Skeletal muscle satellite cell (primary cell): ENCODE results near the gene NSRP1.
"Not testable (repeated sequence)": the region's sequence is repeated elsewhere in the genome, so short reads cannot be mapped to it uniquely, and the experiment has no call there.

Experiments
- H3K27me3 ChIP-seq: 2 replicates; pipeline ENCODE4 v1.7.0; 2013; ENCODE audit warnings: low read length; ENCODE audit not compliant: control insufficient read depth, insufficient read depth
- H3K36me3 ChIP-seq: 2 replicates; pipeline ENCODE4 v1.7.0; 2013; ENCODE audit warnings: mild to moderate bottlenecking, control low read depth, low read length; ENCODE audit not compliant: insufficient read depth
- H3K4me1 ChIP-seq: 2 replicates; pipeline ENCODE4 v1.7.0; 2013; ENCODE audit warnings: low read length; ENCODE audit not compliant: control insufficient read depth, insufficient read depth
- H3K4me2 ChIP-seq: 2 replicates; pipeline ENCODE4 v1.7.0; 2013; ENCODE audit warnings: mild to moderate bottlenecking, low read length
- H3K4me3 ChIP-seq: 2 replicates; pipeline ENCODE4 v1.7.0; 2013; ENCODE audit warnings: low read length
- H3K9ac ChIP-seq: 2 replicates; pipeline ENCODE4 v1.7.0; 2013; ENCODE audit warnings: mild to moderate bottlenecking, low read depth, low read length, moderate library complexity
- H3K9me3 ChIP-seq: replicated peaks from 2 replicates; pipeline ENCODE4 v1.7.0; 2013; ENCODE audit warnings: mild to moderate bottlenecking, control low read depth, low read length

NSRP1 gene

DNA sequence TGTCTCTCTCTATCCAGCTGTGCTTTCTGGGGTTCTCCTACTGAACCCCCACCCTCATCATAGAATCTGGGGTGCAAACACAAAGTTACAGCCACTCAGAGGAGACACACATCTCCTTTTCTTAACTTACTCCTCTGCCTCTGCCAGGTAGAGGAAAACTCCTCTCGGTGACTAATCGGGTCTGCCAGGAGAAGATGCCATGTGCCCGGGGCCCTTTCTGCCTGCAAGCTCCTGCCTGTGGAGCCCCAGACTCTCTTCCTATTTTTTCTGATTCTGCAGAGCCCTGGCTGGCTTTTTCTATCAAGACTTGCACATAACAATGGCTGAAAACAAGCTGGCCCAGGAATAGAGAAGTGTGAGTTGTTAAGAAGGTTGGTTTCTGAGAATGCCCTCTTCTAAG is 108.5 kb downstream of the NSRP1 start:
- Histone ChIP-seq H3K4me3 (no peak overlapping the region), H3K36me3 (no peaks in the 10 kb centered on the region), H3K9ac (no peak overlapping the region), H3K9me3 (no peaks in the 10 kb centered on the region), H3K27me3 (peaks cover 65% of the 10 kb centered on the region), H3K4me2 (no peak overlapping the region), H3K4me1 (no peaks in the 10 kb centered on the region)

DNA sequence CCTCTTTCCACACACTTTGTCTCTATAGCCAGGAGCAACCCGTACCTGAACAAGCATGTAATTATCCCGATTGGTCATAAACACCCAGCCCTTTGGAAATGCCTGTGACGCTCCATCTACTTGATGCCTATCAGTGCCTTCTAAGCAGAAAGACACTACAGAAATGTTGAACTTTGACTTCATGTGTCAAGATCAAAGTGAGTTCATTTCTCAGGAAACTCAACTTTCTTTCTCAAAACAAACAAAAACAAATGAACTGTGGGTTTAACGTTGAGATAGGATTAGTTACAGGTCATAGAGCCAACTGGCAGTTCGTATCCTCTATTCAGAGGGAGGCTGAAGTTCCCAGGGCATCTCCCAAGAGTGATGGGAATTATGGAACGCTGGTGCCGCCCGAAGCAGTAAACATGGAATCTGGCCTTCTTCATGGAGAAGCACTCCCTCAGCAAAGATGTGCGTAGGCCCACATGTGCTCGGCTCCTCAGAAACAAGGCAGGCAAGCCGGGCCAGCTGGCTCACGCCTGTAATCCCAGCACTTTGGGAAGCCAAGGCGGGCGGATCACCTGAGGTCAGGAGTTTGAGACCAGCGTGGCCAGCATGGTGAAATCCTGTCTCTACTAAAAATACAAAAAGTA is 109.4 kb downstream of the NSRP1 start:
- Histone ChIP-seq H3K36me3 (no peaks in the 10 kb centered on the region), H3K4me2 (no peak overlapping the region), H3K4me1 (no peaks in the 10 kb centered on the region), H3K9me3 (no peaks in the 10 kb centered on the region), H3K4me3 (no peak overlapping the region), H3K9ac (no peak overlapping the region), H3K27me3 (peaks cover 68% of the 10 kb centered on the region)

DNA sequence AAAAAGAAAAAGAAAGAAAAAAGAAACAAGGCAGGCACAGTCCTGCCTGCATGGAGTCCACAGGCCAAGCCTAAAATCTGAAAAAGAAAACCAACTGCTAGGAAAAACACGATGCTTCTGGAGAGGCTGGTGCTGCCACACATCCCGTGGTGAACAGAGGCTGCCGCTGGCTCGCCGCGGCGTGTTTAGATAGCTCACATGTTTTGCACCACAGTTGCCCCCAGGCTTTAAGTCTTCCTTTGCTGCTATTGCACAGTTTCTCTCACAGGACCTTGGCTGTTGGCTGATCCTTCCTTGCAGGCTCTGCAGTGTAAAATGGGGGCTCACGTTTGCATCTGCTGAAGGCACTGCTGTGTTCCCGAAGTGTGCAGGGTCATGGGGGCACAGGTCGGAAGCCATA is 110.3 kb downstream of the NSRP1 start:
- Histone ChIP-seq H3K9ac (no peak overlapping the region), H3K36me3 (no peaks in the 10 kb centered on the region), H3K9me3 (no peaks in the 10 kb centered on the region), H3K4me3 (no peak overlapping the region), H3K4me1 (no peaks in the 10 kb centered on the region), H3K27me3 (peaks cover 69% of the 10 kb centered on the region), H3K4me2 (no peak overlapping the region)

DNA sequence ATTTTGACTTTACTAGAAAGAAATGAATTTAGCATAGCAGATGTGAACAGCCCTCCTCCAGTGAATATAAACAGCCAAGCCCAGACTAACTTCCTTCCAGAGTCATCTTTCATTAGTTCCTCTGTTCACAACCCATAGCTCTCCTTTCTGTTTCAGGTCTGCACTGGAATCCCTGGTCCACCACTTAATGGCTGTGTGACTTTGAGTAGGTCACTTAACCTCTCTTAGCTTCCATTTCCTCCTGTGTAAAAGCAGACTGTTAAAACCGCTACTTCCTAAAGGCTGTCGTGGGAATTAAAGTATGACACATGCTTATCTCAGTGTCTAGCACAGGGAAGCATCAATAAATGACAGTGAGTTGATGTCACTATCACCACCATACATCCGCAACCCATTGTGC is 111.4 kb downstream of the NSRP1 start:
- no peak overlapping the region for H3K4me3 ChIP-seq
- H3K9me3 ChIP-seq = no peaks in the 10 kb centered on the region
- no peak overlapping the region for H3K4me2 ChIP-seq
- H3K36me3 ChIP-seq = no peaks in the 10 kb centered on the region
- H3K4me1 ChIP-seq = no peaks in the 10 kb centered on the region
- H3K9ac ChIP-seq = no peak overlapping the region
- H3K27me3 ChIP-seq = peaks cover 70% of the 10 kb centered on the region

DNA sequence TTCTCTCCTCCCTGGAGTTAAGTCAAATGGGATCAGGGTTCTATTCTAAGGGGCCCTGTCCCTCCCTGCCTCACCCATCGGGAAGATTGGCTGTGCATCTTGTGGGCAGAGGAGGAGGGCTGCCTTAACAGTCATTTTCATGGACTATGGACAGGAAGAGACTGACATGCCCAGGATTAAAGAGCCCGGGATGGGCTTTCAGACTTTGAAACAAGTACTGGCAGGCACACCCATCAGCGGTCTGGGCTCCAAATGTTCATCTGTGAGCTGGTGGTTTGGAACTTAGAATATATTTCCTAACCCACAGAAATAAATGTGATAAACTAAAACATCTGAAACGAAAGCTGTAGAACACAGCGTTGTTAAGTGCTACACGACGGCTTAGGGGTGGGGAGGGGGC is 112.4 kb downstream of the NSRP1 start:
- H3K4me3 ChIP-seq = no peak overlapping the region
- no peaks in the 10 kb centered on the region for H3K9me3 ChIP-seq
- H3K4me2 ChIP-seq = no peak overlapping the region
- H3K9ac ChIP-seq = no peak overlapping the region
- H3K27me3 ChIP-seq = peaks cover 80% of the 10 kb centered on the region
- H3K4me1 ChIP-seq = no peaks in the 10 kb centered on the region
- H3K36me3 ChIP-seq = no peaks in the 10 kb centered on the region

DNA sequence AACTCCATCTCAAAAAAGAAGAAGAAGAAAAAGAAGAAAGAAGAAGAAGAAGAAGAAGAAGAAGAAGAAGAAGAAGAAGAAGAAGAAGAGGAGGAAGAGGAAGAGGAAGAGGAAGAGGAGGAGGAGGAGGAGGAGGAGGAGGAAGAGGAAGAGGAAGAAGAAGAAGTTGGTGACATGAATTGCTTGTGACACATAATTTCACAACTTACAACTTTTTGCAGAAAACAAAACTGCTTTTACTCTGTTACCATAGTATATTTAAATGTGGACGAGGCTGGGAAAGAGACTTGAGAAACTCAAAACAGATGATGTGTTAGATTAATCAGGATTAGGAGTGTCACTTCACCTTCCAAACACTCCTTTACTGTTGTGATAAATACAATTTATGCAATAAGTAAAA is 113.4 kb downstream of the NSRP1 start:
- H3K9me3 ChIP-seq, H3K9ac ChIP-seq, H3K4me2 ChIP-seq, H3K4me3 ChIP-seq, H3K36me3 ChIP-seq, H3K4me1 ChIP-seq: not testable (repeated sequence)
- peaks cover 84% of the 10 kb centered on the region for H3K27me3 ChIP-seq

DNA sequence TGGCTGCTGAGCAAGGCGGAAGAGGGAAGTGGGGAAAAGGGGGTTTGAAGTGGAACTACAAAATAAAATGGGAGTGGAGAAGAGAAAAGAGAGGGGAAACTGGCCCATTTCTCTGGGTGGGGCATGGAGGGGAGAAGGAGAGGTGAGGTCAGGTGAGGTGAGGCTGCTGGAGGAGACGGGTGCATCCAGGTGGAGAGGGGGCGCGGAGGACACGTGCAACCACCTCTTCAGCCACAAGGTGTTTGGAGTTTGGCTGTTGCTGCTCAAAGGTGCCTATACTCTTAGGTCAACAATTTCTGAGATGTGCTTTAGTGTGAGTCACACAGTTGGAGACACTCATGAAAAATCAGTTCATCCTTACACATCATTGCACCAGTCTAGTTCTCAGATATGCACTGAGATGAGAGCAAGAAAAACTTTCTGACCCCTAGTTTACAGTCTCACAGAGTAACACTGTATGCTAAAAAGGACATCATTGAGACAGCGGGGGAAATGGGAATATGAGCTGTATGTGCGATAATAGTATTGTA is 114.0 kb downstream of the NSRP1 start:
- H3K36me3 ChIP-seq = no peaks in the 10 kb centered on the region
- H3K9me3 ChIP-seq = no peaks in the 10 kb centered on the region
- peaks cover 84% of the 10 kb centered on the region for H3K27me3 ChIP-seq
- peaks cover 6% of the 10 kb centered on the region for H3K4me1 ChIP-seq
- H3K4me2 ChIP-seq = no peak overlapping the region
- H3K9ac ChIP-seq = no peak overlapping the region
- no peak overlapping the region for H3K4me3 ChIP-seq

- H3K4me3 ChIP-seq = no peak overlapping the region
- peaks cover 14% of the 10 kb centered on the region for H3K4me1 ChIP-seq
- H3K27me3 ChIP-seq = peaks cover 86% of the 10 kb centered on the region
- H3K9me3 ChIP-seq = no peaks in the 10 kb centered on the region
- no peak overlapping the region for H3K4me2 ChIP-seq
- H3K36me3 ChIP-seq = no peaks in the 10 kb centered on the region
- H3K9ac ChIP-seq = no peak overlapping the region
Measured at GRCh38 chr17:30232015-30232823, 115.6 kb downstream of the NSRP1 start.

DNA sequence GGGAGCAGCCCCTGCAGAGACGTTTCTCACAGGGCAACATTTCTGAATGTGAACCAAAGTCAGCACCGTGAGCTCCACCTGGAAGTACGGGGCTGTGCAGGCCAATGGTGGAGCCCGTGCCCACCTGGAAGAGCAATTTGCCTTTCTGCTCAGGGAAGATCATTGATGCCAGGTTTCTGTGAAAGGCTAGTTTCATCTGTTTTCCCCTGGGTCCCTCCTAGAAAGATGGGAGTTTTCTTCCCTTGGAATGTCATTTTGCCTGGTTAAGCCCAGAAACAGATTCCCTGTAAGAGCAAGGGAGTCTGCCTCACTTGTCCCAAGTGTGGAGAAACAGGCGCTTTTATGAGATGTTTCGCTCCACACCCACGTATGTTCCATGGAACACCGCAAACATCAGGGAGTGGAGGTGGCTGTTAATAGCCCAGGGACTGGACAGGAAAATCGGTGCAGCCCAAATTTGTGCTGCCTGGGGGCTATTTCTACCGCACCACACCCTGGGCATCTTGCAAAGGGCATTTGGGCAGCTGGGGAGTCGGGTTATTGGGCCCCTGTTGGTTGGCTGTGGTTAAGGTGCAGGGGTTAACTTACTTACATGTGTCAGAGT is 116.3 kb downstream of the NSRP1 start:
- Histone ChIP-seq H3K36me3 (no peaks in the 10 kb centered on the region), H3K4me2 (no peak overlapping the region), H3K4me1 (peaks cover 14% of the 10 kb centered on the region), H3K9me3 (no peaks in the 10 kb centered on the region), H3K4me3 (no peak overlapping the region), H3K9ac (no peak overlapping the region), H3K27me3 (peaks cover 88% of the 10 kb centered on the region)

GRCh38 chr17:30234296-30234695 is 117.7 kb downstream of the NSRP1 start:
- Histone ChIP-seq H3K27me3 (peaks cover 88% of the 10 kb centered on the region), H3K9ac (no peak overlapping the region), H3K36me3 (no peaks in the 10 kb centered on the region), H3K4me1 (peaks cover 14% of the 10 kb centered on the region), H3K9me3 (no peaks in the 10 kb centered on the region), H3K4me3 (no peak overlapping the region), H3K4me2 (no peak overlapping the region)

DNA sequence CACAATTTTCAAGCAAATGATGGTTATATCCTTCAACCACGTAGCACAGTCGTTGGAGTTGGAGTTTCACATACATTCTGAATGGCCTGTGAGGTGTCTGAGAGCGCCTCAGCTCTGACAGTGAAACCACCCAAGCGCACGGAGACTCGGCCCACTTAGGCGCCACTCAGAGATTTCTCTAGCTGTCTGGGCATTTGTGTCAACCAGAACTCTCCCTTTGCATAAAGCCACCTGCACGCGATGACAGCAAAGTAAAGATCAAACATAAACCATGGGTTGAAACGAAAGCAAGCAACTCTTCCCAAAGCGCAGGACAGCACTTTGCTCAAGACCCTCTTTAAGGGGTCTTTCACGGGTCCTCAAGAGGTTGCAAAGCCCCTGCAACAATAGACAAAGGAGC is 118.3 kb downstream of the NSRP1 start:
- Histone ChIP-seq H3K36me3 (no peaks in the 10 kb centered on the region), H3K4me3 (peak overlapping the region; percentile 60), H3K4me1 (peaks cover 14% of the 10 kb centered on the region), H3K27me3 (peaks cover 89% of the 10 kb centered on the region), H3K9me3 (no peaks in the 10 kb centered on the region), H3K4me2 (peak overlapping the region; percentile 93), H3K9ac (no peak overlapping the region)
